ENCODE measurements around the gene ETNPPL. TPM values are rescaled to one million over a fixed set of nuclear protein-coding genes. Genes with fewer than 3 reads are reported as not detected.
"Not testable (repeated sequence)": the region's sequence is repeated elsewhere in the genome, so short reads cannot be mapped to it uniquely, and the experiment has no call there.

The ETNPPL gene
- polyA plus RNA-seq, 1 of the 3 experiments (the other 2 are of a cell fraction): not detected

- H3K9ac ChIP-seq: no peak overlapping the region
- H3K4me2 ChIP-seq: no peak overlapping the region
- H3F3A ChIP-seq (replicated peaks; ENCODE audit: insufficient read depth): no peaks in the 10 kb centered on the region
- H3K9me2 ChIP-seq: no peaks in the 10 kb centered on the region
- WGBS (ENCODE audit: low lambda C conversion rate): 8% methylated on average over 4 of the region's 4 CpGs
- H3K36me3 ChIP-seq (replicated peaks in 1 of 2; ENCODE audit: control insufficient read depth in 1 of 2, insufficient read depth in 2 of 2, low read length in 1 of 2): no peaks in the 10 kb centered on the region
- 0 out of 2 replicates have a peak, but pooled peaks cover 5% of the 10 kb centered on the region for H3K27me3 ChIP-seq (ENCODE audit: insufficient read depth)
- H2AFZ ChIP-seq (ENCODE audit: low read depth): no peak overlapping the region
- H3K4me1 ChIP-seq (ENCODE audit: control insufficient read depth in 1 of 2, insufficient read depth in 2 of 2, low read depth in 1 of 2, low read length in 1 of 2): no peaks in the 10 kb centered on the region
- no peak for DNase-seq
- ChIA-PET POLR2A (no interaction called here), CTCF (no interaction called here)
- H3K79me2 ChIP-seq (ENCODE audit: insufficient read depth): no peaks in the 10 kb centered on the region
- no peaks in the 10 kb centered on the region for H3K9me3 ChIP-seq
- H3K4me3 ChIP-seq (ENCODE audit: low read depth in 2 of 2, low read length in 1 of 2): no peak overlapping the region
- H4K20me1 ChIP-seq (ENCODE audit: insufficient read depth): no peaks in the 10 kb centered on the region
- no peak overlapping the region for H3K27ac ChIP-seq (ENCODE audit: low read depth in 2 of 2, low read length in 1 of 2)
- no peak for TF ChIP-seq TEAD4 (IDR thresholded peaks at IDR 0.05; ENCODE audit: borderline replicate concordance, insufficient read depth)
- no peak for TF ChIP-seq TAF1 (IDR thresholded peaks at IDR 0.05; ENCODE audit: borderline replicate concordance, low read depth, low read length)
- no peak for TF ChIP-seq MEF2A (IDR thresholded peaks at IDR 0.05; ENCODE audit: borderline replicate concordance, low read depth)
- no peak for TF ChIP-seq MXI1 (IDR thresholded peaks at IDR 0.05; ENCODE audit: low read depth, low read length)
- no peak for TF ChIP-seq TCF12 (IDR thresholded peaks at IDR 0.05)
- TF ChIP-seq JUND (IDR thresholded peaks at IDR 0.05): no peak
- TF ChIP-seq FOXJ3 (CRISPR knock-in tag; IDR thresholded peaks at IDR 0.05): no peak
- no peak for TF ChIP-seq GABPA (IDR thresholded peaks at IDR 0.05; ENCODE audit: low read depth)
- TF ChIP-seq EP300 (IDR thresholded peaks at IDR 0.05; ENCODE audit: borderline replicate concordance in 1 of 2, low read depth in 1 of 2, low read length in 1 of 2): no peak
- TF ChIP-seq POLR2AphosphoS5 (IDR thresholded peaks at IDR 0.05; ENCODE audit: low read depth, low read length): no peak
- TF ChIP-seq RFX5 (IDR thresholded peaks at IDR 0.05; ENCODE audit: low read length): no peak
- no peak for TF ChIP-seq REST (IDR thresholded peaks at IDR 0.05; ENCODE audit: low read depth, low read length)
- TF ChIP-seq YY1 (IDR thresholded peaks at IDR 0.05; ENCODE audit: low read depth): no peak
- no peak for TF ChIP-seq ELF1 (IDR thresholded peaks at IDR 0.05)
- no peak for TF ChIP-seq PBX3 (IDR thresholded peaks at IDR 0.05)
Observed at GRCh38 chr4:108714880-108715279, 48.0 kb downstream of the ETNPPL start.

GRCh38 chr4:108710578-108710977, 52.3 kb downstream of the ETNPPL start:
- H3K27ac ChIP-seq (ENCODE audit: low read depth in 2 of 2, low read length in 1 of 2); H3K4me1 ChIP-seq (ENCODE audit: control insufficient read depth in 1 of 2, insufficient read depth in 2 of 2, low read depth in 1 of 2, low read length in 1 of 2); H2AFZ ChIP-seq (ENCODE audit: low read depth); H3K36me3 ChIP-seq (replicated peaks in 1 of 2; ENCODE audit: control insufficient read depth in 1 of 2, insufficient read depth in 2 of 2, low read length in 1 of 2); DNase-seq; H3K9me3 ChIP-seq; H3K4me3 ChIP-seq (ENCODE audit: low read depth in 2 of 2, low read length in 1 of 2); POLR2A ChIA-PET; H4K20me1 ChIP-seq (ENCODE audit: insufficient read depth); H3K4me2 ChIP-seq; H3K9me2 ChIP-seq; H3K27me3 ChIP-seq (ENCODE audit: insufficient read depth); H3K9ac ChIP-seq; H3F3A ChIP-seq (replicated peaks; ENCODE audit: insufficient read depth); H3K79me2 ChIP-seq (ENCODE audit: insufficient read depth): not testable (repeated sequence)
- CTCF ChIA-PET: interaction anchor here (0.9 kb wide), 1 partner anchor 12 kb away, joined by 3 read pairs; no protein-coding TSS in a partner anchor
- 54% methylated on average over 7 of the region's 7 CpGs for WGBS (ENCODE audit: low lambda C conversion rate)
